GM23338 (cell line): ENCODE measurements around the gene KCND2. TPM values are rescaled to one million over a fixed set of nuclear protein-coding genes. Genes with fewer than 3 reads are reported as not detected.

Source experiments
- ATAC-seq: fragments of 200-7000 bp; cut with Tn5 transposase; 3 replicates; pipeline ENCODE4 v1.9.1; 2020
- DNase-seq: peaks from one replicate; pipeline ENCODE4 v3.0.0-alpha.2; 2015; ENCODE audit warnings: low spot score
- H2AFZ ChIP-seq: fragments of 200-600 bp; sonication (generic); 2 replicates; pipeline ENCODE4 v1.8.0; 2016; ENCODE audit warnings: antibody characterized with exemption, mild to moderate bottlenecking, moderate library complexity
- H3F3A ChIP-seq: fragments of 200-600 bp; sonication (generic); replicated peaks from 2 replicates; pipeline ENCODE4 v1.8.0; 2017; ENCODE audit warnings: antibody characterized with exemption, mixed run types, low read depth
- H3K27ac ChIP-seq: fragments of 200-600 bp; sonication (generic); 2 replicates; pipeline ENCODE4 v1.6.1; 2016; ENCODE audit warnings: low read depth
- H3K27me3 ChIP-seq: fragments of 200-600 bp; sonication (generic); 2 replicates; pipeline ENCODE4 v1.8.0; 2016; ENCODE audit warnings: mild to moderate bottlenecking, mixed run types, moderate library complexity; ENCODE audit not compliant: insufficient read depth
- H3K36me3 ChIP-seq: fragments of 200-600 bp; sonication (generic); 2 replicates; pipeline ENCODE4 v1.8.0; 2016; ENCODE audit warnings: mild to moderate bottlenecking; ENCODE audit not compliant: insufficient read depth
- H3K4me1 ChIP-seq: fragments of 200-600 bp; sonication (generic); 2 replicates; pipeline ENCODE4 v1.8.0; 2016; ENCODE audit warnings: mild to moderate bottlenecking, moderate library complexity; ENCODE audit not compliant: insufficient read depth
- H3K4me2 ChIP-seq: fragments of 200-600 bp; sonication (generic); 2 replicates; pipeline ENCODE4 v1.7.1; 2017; ENCODE audit warnings: mixed run types
- H3K4me3 ChIP-seq: fragments of 200-600 bp; sonication (generic); 2 replicates; pipeline ENCODE4 v1.6.1; 2016; ENCODE audit warnings: mixed run types
- H3K79me2 ChIP-seq: fragments of 200-600 bp; sonication (generic); replicated peaks from 2 replicates; pipeline ENCODE4 v1.8.0; 2017; ENCODE audit warnings: mild to moderate bottlenecking; ENCODE audit not compliant: insufficient read depth
- H3K9me2 ChIP-seq: fragments of 200-600 bp; sonication (generic); 2 replicates; pipeline ENCODE4 v1.8.0; 2017; ENCODE audit not compliant: insufficient read depth
- H4K20me1 ChIP-seq: fragments of 200-600 bp; sonication (generic); replicated peaks from 2 replicates; pipeline ENCODE4 v1.8.0; 2017; ENCODE audit warnings: mild to moderate bottlenecking; ENCODE audit not compliant: insufficient read depth
- H3K27ac Mint-ChIP-seq: 2 replicates; pipeline ENCODE4 v1.8.0; 2020; ENCODE audit warnings: inconsistent platforms, mild to moderate bottlenecking, moderate library complexity, mixed read lengths
- H3K27me3 Mint-ChIP-seq: 3 replicates; pipeline ENCODE4 v1.8.0; 2022; ENCODE audit warnings: low read depth, mild to moderate bottlenecking, moderate library complexity, mixed read lengths, inconsistent platforms; ENCODE audit not compliant: insufficient read depth, poor library complexity
- H3K36me3 Mint-ChIP-seq: 3 replicates; pipeline ENCODE4 v1.8.0; 2021; ENCODE audit warnings: low read depth, mild to moderate bottlenecking, inconsistent platforms, moderate library complexity, mixed read lengths
- H3K4me1 Mint-ChIP-seq: 3 replicates; pipeline ENCODE4 v1.8.0; 2020; ENCODE audit warnings: mild to moderate bottlenecking, inconsistent platforms, mixed read lengths
- H3K4me3 Mint-ChIP-seq: 3 replicates; pipeline ENCODE4 v1.8.0; 2021; ENCODE audit warnings: moderate library complexity, mild to moderate bottlenecking, inconsistent platforms, mixed read lengths
- H3K9me3 Mint-ChIP-seq: 3 replicates; pipeline ENCODE4 v1.8.0; 2020; ENCODE audit warnings: moderate library complexity, mild to moderate bottlenecking, inconsistent platforms, mixed read lengths
- CREB1 ChIP-seq: fragments of 250-450 bp; sonication (Bioruptor Pico); IDR thresholded peaks from 2 replicates; pipeline ENCODE4 v1.5.0; 2020; ENCODE audit warnings: low read depth, mild to moderate bottlenecking, moderate library complexity
- ETS1 ChIP-seq: IDR thresholded peaks from 2 replicates; pipeline ENCODE4 v1.6.1; 2016; ENCODE audit warnings: antibody characterized with exemption
- EZH2 ChIP-seq: fragments of 200-600 bp; sonication (generic); IDR thresholded peaks from one replicate; pipeline ENCODE4 v1.8.0; 2017; ENCODE audit warnings: antibody characterized with exemption, mild to moderate bottlenecking, low read depth; ENCODE audit not compliant: unreplicated experiment
- EZH2phosphoT487 ChIP-seq: fragments of 200-600 bp; sonication (generic); IDR thresholded peaks from one replicate; pipeline ENCODE4 v1.8.1; 2018; ENCODE audit warnings: antibody characterized with exemption; ENCODE audit not compliant: unreplicated experiment
- JUNB ChIP-seq: IDR thresholded peaks from one replicate; pipeline ENCODE4 v1.6.1; 2016; ENCODE audit warnings: antibody characterized with exemption; ENCODE audit not compliant: unreplicated experiment
- NANOG ChIP-seq: IDR thresholded peaks from 2 replicates; pipeline ENCODE4 v1.6.1; 2016; ENCODE audit warnings: antibody characterized with exemption, borderline replicate concordance
- POLR2AphosphoS5 ChIP-seq: IDR thresholded peaks from 2 replicates; pipeline ENCODE4 v1.6.1; 2016; ENCODE audit warnings: antibody characterized with exemption, low read depth
- STAT1 ChIP-seq: IDR thresholded peaks from one replicate; pipeline ENCODE4 v1.6.1; 2016; ENCODE audit warnings: antibody characterized with exemption; ENCODE audit not compliant: unreplicated experiment
- ZNF114 ChIP-seq: fragments of 250-450 bp; sonication (Bioruptor Pico); IDR thresholded peaks from 2 replicates; pipeline ENCODE4 v1.5.0; 2020; ENCODE audit warnings: mild to moderate bottlenecking, moderate library complexity
- ZNF331 ChIP-seq: fragments of 250-450 bp; sonication (Bioruptor Pico); IDR thresholded peaks from 2 replicates; pipeline ENCODE4 v1.5.0; 2020; ENCODE audit warnings: low read depth, mild to moderate bottlenecking, moderate library complexity
- polyA plus RNA-seq: library from polyadenylated mRNA; unstranded; fragments of >200 nt; fragmentation: Nextera tagmentation; extraction: Ambion mirVana; gene quantifications from 2 replicates; pipeline ENCODE4 v1.2.1, GENCODE V29; 2016
- total RNA-seq: library from RNA; depleted of rRNA; stranded (reverse); fragments of >200 nt; shearing (Covaris generic); gene quantifications from 2 replicates; pipeline ENCODE4 v1.2.3, GENCODE V29; 2014
- TF ChIP-seq, protein P1 (sequence below): fragments of 250-450 bp; sonication (Bioruptor Pico); IDR thresholded peaks from 2 replicates; pipeline ENCODE4 v1.5.0; 2020; ENCODE audit warnings: mild to moderate bottlenecking, moderate library complexity
- TF ChIP-seq, protein P2 (sequence below): IDR thresholded peaks from one replicate; pipeline ENCODE4 v1.6.1; 2018; ENCODE audit warnings: antibody characterized with exemption; ENCODE audit not compliant: unreplicated experiment
- TF ChIP-seq, protein P3 (sequence below), 2 experiments: fragments of 200-600 bp in 1 of 2; sonication (generic) in 1 of 2; conservative IDR thresholded peaks; 2 replicates each; pipeline versions ENCODE4 v1.5.1 to v1.6.1; 2016 to 2017; ENCODE audit warnings: antibody characterized with exemption in 2 of 2, low read depth in 2 of 2, mild to moderate bottlenecking in 2 of 2, moderate library complexity in 1 of 2

The KCND2 gene
- total and polyA plus RNA-seq, 2 experiments from 2014 or later: 7.1 to 15.6 TPM

DNA sequence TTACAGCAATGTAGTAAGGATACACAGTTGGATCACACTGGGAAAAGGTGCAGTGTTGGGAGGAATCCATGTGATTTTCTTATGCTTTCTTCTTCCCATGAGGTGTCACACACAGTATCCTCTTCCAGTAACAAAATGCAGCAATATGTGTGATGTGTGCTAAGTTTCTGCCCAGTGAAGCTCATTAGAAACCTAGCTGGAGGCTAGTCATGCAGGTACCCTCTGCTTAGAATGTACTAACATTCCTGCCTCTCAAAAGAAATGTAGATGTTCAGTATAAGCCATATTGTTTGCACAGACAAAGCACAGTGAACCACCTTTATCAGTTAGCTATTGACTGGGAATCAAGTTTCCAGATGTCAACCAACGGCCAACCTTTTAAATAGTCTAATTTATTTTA, 12.9 kb upstream of the KCND2 start:
- TF ChIP-seq, protein P1, sequence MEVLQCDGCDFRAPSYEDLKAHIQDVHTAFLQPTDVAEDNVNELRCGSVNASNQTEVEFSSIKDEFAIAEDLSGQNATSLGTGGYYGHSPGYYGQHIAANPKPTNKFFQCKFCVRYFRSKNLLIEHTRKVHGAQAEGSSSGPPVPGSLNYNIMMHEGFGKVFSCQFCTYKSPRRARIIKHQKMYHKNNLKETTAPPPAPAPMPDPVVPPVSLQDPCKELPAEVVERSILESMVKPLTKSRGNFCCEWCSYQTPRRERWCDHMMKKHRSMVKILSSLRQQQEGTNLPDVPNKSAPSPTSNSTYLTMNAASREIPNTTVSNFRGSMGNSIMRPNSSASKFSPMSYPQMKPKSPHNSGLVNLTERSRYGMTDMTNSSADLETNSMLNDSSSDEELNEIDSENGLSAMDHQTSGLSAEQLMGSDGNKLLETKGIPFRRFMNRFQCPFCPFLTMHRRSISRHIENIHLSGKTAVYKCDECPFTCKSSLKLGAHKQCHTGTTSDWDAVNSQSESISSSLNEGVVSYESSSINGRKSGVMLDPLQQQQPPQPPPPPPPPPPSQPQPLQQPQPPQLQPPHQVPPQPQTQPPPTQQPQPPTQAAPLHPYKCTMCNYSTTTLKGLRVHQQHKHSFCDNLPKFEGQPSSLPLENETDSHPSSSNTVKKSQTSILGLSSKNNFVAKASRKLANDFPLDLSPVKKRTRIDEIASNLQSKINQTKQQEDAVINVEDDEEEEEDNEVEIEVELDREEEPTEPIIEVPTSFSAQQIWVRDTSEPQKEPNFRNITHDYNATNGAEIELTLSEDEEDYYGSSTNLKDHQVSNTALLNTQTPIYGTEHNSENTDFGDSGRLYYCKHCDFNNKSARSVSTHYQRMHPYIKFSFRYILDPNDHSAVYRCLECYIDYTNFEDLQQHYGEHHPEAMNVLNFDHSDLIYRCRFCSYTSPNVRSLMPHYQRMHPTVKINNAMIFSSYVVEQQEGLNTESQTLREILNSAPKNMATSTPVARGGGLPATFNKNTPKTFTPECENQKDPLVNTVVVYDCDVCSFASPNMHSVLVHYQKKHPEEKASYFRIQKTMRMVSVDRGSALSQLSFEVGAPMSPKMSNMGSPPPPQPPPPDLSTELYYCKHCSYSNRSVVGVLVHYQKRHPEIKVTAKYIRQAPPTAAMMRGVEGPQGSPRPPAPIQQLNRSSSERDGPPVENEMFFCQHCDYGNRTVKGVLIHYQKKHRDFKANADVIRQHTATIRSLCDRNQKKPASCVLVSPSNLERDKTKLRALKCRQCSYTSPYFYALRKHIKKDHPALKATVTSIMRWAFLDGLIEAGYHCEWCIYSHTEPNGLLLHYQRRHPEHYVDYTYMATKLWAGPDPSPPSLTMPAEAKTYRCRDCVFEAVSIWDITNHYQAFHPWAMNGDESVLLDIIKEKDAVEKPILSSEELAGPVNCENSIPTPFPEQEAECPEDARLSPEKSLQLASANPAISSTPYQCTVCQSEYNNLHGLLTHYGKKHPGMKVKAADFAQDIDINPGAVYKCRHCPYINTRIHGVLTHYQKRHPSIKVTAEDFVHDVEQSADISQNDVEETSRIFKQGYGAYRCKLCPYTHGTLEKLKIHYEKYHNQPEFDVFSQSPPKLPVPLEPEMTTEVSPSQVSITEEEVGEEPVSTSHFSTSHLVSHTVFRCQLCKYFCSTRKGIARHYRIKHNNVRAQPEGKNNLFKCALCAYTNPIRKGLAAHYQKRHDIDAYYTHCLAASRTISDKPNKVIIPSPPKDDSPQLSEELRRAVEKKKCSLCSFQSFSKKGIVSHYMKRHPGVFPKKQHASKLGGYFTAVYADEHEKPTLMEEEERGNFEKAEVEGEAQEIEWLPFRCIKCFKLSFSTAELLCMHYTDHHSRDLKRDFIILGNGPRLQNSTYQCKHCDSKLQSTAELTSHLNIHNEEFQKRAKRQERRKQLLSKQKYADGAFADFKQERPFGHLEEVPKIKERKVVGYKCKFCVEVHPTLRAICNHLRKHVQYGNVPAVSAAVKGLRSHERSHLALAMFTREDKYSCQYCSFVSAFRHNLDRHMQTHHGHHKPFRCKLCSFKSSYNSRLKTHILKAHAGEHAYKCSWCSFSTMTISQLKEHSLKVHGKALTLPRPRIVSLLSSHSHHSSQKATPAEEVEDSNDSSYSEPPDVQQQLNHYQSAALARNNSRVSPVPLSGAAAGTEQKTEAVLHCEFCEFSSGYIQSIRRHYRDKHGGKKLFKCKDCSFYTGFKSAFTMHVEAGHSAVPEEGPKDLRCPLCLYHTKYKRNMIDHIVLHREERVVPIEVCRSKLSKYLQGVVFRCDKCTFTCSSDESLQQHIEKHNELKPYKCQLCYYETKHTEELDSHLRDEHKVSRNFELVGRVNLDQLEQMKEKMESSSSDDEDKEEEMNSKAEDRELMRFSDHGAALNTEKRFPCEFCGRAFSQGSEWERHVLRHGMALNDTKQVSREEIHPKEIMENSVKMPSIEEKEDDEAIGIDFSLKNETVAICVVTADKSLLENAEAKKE (CRISPR knock-in tag): no peak
- no peak for TF ChIP-seq EZH2phosphoT487
- TF ChIP-seq ETS1: no peak
- no peak for TF ChIP-seq EZH2
- no peak for TF ChIP-seq POLR2AphosphoS5
- TF ChIP-seq, protein P2, sequence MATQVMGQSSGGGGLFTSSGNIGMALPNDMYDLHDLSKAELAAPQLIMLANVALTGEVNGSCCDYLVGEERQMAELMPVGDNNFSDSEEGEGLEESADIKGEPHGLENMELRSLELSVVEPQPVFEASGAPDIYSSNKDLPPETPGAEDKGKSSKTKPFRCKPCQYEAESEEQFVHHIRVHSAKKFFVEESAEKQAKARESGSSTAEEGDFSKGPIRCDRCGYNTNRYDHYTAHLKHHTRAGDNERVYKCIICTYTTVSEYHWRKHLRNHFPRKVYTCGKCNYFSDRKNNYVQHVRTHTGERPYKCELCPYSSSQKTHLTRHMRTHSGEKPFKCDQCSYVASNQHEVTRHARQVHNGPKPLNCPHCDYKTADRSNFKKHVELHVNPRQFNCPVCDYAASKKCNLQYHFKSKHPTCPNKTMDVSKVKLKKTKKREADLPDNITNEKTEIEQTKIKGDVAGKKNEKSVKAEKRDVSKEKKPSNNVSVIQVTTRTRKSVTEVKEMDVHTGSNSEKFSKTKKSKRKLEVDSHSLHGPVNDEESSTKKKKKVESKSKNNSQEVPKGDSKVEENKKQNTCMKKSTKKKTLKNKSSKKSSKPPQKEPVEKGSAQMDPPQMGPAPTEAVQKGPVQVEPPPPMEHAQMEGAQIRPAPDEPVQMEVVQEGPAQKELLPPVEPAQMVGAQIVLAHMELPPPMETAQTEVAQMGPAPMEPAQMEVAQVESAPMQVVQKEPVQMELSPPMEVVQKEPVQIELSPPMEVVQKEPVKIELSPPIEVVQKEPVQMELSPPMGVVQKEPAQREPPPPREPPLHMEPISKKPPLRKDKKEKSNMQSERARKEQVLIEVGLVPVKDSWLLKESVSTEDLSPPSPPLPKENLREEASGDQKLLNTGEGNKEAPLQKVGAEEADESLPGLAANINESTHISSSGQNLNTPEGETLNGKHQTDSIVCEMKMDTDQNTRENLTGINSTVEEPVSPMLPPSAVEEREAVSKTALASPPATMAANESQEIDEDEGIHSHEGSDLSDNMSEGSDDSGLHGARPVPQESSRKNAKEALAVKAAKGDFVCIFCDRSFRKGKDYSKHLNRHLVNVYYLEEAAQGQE: no peak
- TF ChIP-seq ZNF331 (CRISPR knock-in tag): no peak
- no peak for TF ChIP-seq STAT1
- no peak for TF ChIP-seq JUNB
- TF ChIP-seq, protein P3, sequence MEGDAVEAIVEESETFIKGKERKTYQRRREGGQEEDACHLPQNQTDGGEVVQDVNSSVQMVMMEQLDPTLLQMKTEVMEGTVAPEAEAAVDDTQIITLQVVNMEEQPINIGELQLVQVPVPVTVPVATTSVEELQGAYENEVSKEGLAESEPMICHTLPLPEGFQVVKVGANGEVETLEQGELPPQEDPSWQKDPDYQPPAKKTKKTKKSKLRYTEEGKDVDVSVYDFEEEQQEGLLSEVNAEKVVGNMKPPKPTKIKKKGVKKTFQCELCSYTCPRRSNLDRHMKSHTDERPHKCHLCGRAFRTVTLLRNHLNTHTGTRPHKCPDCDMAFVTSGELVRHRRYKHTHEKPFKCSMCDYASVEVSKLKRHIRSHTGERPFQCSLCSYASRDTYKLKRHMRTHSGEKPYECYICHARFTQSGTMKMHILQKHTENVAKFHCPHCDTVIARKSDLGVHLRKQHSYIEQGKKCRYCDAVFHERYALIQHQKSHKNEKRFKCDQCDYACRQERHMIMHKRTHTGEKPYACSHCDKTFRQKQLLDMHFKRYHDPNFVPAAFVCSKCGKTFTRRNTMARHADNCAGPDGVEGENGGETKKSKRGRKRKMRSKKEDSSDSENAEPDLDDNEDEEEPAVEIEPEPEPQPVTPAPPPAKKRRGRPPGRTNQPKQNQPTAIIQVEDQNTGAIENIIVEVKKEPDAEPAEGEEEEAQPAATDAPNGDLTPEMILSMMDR (conservative IDR thresholded peaks at IDR 0.05; ENCODE audit: low read depth in 2 of 2): no peak
- TF ChIP-seq NANOG: no peak
- no peak for TF ChIP-seq ZNF114 (CRISPR knock-in tag)
- no peak for TF ChIP-seq CREB1
- no peaks in the 10 kb centered on the region for H3K9me2 ChIP-seq
- no peak overlapping the region for H3K27ac ChIP-seq
- no peaks in the 10 kb centered on the region for H4K20me1 ChIP-seq
- no peak overlapping the region for H3K27ac Mint-ChIP-seq
- no peaks in the 10 kb centered on the region; the same call in 1 of the 2 replicates for H3F3A ChIP-seq
- peaks cover 7% of the 10 kb centered on the region for H3K27me3 Mint-ChIP-seq
- no peaks in the 10 kb centered on the region for H3K27me3 ChIP-seq
- peaks cover 6% of the 10 kb centered on the region; the same call in 1 of the 2 replicates for H3K36me3 ChIP-seq
- peaks cover 12% of the 10 kb centered on the region for H3K4me1 Mint-ChIP-seq
- no peak overlapping the region for H3K4me3 Mint-ChIP-seq
- no peak; the same call in 2 of the 3 replicates for ATAC-seq
- H3K4me1 ChIP-seq: peaks cover 9% of the 10 kb centered on the region
- H3K36me3 Mint-ChIP-seq: peaks cover 33% of the 10 kb centered on the region
- no peak overlapping the region for H3K4me3 ChIP-seq
- H2AFZ ChIP-seq: no peak overlapping the region
- DNase-seq: no peak
- no peaks in the 10 kb centered on the region for H3K79me2 ChIP-seq
- H3K9me3 Mint-ChIP-seq: peaks cover 33% of the 10 kb centered on the region
- no peak overlapping the region for H3K4me2 ChIP-seq
